Stimulated activated CD4-positive, alpha-beta T cell treated with anti-CD3 and anti-CD28 coated beads, Interleukin-12 subunit alpha, Interleukin-12 subunit beta, amount 100 ng/mL, for 24 hours (primary cell): ENCODE measurements around the gene PLD3.

Experiments used
- DNase-seq, 2 experiments: peaks; one replicate each; pipeline ENCODE4 v3.0.0-alpha.2; 2020; ENCODE audit warnings: low read depth in 2 of 2

PLD3 gene

DNA sequence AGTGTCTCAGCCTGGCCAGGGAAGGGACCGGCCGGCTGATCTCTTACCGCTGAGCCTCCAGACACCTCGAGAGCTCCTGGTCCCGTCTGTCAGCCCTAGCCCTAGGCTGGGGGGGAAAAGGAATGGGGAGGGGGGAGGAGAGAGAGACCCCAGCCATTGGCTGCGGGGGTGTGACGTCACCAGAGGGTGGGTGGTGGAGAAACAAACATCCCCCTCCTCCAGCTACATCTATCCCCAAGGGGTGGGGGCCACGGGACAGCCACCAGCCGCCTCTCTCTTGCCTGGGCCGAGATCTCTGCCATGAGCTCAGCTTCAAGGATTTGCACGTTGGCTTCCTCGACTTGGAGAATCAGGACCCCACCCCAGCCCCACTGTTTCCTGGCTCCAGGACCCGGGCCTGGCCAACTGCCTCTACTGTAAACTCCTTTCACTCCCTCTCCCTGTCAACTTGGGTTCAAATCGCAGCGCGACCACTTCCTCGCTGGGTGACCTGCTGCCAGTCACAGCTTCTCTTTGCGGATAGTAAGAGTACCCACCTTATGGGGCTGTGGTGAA lies 64.9 kb downstream of the PLD3 start, which contains the start of gene PRX:
TSS of gene PRX (minus strand) at position 88 of the 555 bp plus-strand sequence. CDS start 5,446 bp downstream, outside the sequence.
- DNase-seq = no peak

DNA sequence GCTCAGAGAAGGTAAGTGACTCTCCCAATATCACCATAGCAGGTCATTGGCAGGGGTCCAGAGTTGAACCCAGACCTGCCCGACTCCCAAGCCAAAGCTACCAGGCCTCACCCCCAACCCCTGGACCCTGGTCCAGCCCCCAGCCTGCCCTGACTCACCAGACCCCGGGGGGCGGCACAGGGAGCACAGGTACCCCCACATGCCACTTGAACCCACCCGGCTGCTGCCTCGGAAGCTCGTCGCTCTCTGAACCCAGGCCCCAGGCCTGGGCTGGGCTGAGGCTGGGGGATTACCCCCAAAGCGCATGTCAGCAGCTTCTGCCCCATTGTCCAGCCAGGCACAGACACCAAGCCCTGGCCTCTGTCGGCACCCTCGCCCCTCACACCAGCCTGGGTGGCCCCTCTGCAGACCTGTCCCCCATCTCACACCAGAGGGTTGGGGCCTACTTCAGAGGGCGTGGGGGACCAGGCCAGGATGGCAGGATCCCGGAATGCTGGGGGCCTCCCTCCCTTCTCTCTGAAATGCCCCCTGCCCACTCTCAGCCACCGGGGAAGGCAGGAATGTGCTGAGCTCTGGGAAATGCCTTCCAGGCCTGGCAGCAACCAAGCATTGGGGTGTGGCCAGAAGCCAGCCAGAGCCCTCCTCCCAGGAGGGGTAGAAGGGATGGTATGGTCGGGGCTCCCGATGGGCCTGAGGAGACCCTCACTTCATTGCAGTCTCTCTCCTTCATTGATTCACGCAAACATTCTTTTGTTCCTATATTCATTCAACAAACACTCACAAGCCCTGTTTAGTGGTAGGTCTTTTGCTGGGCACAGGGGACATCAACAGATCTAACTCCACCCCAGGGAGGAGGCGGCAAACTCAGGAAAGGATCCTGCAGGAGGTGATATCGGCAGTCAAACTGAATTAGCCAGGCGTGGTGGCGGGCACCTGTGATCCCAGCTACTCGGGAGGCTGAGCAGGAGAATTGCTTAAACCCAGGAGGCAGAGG lies 66.3 kb downstream of the PLD3 start:
- DNase-seq = no peak

DNA sequence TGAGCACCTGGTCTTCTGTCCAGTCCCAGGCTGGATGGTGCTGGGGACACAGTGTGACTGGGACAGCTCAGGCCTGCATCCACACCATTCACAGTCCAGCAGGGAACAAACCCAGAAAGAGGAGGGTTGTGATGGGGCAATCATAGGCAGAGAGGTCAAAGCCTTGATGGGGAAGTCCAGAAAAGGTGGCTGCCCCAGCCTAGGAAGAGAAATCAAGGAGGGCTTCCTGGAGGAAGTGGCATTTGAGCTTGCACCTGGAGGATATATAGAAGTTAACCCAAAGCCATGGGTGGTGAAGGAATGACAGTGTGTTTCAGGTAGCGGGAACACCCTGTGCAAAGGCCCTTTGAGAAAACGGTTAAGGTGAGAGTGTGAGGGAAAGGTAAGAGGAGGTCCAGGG lies 67.3 kb downstream of the PLD3 start:
- no peak for DNase-seq

GRCh38 chr19:40416918-40417642 lies 68.6 kb downstream of the PLD3 start:
- DNase-seq = no peak

GRCh38 chr19:40417643-40417981 lies 69.1 kb downstream of the PLD3 start:
- no peak for DNase-seq

GRCh38 chr19:40418040-40418439 lies 69.5 kb downstream of the PLD3 start:
- no peak for DNase-seq

DNA sequence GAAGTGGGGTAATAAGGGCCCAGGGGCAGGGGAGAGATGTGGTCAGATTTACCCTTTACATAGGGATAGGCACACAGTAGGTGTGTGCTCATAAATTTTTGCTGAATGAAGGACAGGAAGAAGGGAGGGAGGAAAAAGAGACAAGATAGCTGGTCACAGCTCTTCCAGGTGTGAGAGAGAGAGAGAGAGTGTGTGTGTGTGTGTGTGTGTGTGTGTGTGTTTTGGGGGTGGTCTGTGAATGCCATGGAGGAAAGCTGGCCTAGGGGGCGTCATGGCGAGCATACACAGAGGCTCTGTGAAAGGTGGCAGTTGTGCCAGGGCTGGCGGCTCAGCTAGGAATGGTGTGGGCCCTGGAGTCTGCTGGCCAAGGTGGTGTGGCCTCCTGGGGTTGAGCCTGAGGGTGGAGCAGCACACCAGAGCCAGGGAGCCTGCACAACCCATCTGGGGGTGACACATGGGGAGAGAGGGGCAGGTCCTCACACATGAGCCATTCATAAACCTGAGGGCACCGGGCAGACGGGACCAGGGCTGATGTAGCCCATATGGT lies 70.6 kb downstream of the PLD3 start:
- no peak for DNase-seq

DNA sequence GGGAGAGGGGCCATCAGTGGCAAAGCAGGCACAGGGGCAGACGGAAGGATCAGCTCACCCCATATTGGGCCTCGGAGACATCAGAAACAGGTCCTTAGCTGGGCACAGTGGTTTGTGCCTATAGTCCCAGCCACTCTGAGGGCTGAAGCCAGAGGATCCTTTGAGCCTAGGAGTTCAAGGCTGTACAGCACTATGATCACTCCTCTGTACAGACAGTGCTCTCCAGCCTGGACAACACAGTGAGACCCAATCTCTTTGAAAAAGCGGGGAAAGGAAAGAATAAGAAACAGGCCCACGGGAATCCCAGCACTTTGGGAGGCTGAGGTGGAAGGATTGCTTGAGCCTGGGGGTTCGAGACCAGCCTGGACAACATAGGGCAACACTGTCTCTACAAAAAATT lies 71.3 kb downstream of the PLD3 start:
- no peak for DNase-seq

DNA sequence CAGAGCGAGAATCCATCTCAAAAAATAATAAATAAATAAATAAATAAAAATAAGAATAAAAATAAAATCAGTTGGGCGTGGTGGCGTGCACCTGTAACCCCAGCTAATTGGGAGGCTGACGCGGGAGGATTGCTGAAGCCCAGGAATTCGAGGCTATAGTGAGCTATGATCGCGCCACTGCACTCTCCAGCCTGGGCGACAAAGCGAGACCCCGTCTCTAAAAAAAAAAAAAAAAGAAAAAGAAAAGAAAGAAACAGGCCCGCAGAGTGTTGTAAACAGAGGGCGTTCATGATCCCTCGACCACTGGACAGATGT lies 71.9 kb downstream of the PLD3 start:
- no peak for DNase-seq

DNA sequence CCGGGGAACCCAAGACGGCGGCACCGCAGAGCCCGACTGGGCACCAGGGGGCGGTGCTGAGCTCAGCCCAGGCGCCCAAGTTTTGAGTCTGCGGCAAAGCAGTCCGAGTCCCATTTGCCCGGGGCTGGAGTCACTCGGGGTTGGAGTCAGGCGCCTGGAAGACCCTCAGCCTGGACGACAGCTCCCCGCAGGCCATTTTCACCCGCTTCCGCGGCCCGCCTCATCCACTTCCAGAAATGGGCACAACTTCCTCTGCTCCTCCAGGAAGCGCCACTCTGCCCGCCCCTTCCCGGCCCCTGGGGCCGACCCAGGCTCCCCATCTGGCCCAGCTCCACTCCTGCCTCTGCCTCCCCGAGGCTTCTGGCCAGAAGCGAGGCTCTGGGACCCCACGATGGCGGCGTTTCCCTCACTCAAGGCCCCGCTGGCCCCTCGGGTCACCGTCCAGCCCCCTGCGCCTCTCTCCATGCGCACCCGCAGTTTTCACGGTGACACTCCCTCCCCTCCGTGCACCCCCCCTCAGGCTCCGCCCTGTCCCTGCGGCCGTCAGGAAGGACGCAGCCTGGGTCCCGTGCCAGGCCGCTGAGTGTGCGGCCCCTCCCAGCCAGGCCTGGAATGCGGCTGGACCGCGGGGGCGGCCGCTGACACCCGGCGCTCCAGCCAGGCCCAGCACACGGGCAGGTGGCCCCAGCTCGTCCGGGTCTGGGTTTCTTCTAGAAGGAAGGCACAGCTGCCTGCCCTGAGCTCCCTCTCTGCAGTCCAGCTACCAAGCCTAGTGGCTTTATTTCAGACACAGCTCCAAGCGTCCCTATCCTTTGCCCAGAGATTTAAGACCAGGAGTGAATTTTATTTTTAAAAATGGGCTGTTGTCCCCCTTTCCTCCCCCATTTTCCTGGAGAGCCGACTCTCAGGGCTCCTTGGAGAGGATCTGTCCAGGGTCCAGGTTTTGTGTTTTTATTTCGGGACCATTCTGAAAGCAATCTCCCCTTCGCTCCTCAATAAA lies 72.6 kb downstream of the PLD3 start:
- DNase-seq = peak; percentile 47 to 76

DNA sequence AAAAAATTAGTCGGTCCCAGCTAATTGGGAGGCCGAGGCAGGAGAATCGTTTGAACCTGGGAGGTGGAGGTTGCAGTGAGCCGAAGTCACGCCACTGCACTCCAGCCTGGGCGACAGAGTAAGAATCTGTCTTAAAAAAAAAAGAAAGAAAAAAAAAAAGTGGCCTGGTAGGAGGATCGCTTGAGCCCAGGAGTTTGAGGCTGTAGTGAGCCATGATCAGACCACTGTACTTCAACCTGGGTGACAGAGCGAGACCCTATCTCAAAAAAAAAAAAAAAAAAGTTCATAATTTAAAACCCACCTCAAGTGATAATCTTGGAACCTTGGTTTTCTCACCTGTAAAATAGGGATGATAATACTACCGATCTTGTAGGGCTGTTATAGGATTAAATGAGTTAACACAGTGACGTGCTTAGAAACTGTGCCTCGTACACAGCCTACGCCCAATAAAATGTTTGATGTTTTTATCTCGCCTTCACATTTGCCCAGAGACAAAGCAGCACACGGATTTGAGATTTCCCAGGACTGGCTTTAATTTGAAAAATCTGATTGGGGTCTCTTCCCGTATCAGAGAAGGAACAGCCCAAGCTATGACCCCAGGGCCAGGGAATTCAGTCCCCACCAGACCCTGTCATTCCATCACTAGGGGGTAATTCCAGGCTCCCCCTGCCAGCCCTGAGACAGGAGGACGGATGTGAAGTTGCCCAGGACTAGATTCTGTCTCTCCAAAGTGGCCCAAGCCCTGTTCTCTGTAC lies 73.7 kb downstream of the PLD3 start:
- no peak for DNase-seq

GRCh38 chr19:40422748-40423566 lies 74.5 kb downstream of the PLD3 start:
- no peak for DNase-seq

GRCh38 chr19:40423938-40424337 lies 75.4 kb downstream of the PLD3 start:
- no peak for DNase-seq

DNA sequence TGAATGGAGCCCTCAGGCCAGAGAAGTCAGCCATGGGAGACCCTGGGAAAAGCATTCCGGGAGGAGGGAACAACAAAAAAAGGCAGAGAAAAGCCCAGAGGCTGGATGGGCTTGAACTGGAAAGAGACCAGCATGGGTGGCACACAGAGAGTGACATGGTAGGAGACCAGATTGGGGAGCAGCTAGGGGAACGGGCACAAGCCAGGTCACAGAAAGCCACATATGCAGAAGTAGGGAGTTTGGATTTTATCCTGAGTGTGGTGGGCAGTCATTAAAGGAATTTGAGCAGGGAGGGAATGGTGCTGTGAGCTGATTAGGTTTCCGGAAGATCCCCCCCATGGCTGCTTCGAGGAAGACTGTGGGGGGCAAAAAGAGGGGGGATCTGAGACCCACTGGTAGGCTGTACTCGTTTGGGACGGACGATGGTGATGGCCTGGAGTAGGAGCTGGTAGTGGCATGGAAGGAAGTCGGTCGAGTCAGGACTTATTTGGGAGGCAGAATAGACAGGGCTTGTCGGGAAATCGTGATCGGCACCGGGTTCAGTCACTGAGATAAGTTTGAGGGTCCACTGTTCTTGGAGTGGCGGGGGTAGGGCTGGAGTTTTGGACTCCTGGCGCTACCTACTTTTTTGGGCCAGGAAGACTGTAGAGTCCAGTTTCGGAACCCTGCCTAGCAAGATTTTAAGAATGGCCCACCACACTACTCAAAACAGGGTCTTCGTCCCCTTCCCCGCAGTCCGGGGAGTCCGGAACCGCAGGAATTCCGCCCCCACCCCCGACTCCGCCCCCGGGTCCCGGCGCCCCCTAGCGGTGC lies 76.3 kb downstream of the PLD3 start:
- DNase-seq = no peak

- DNase-seq = peak; percentile 100
Observed at GRCh38 chr19:40425450-40426287, 77.2 kb downstream of the PLD3 start, which contains the start of gene SERTAD1. Gene SERTAD1 (minus strand): TSS chr19:40425992. CDS start chr19:40423546, 2,446 bp downstream.
